Measurements from ENCODE around the gene UNC50. TPM values are rescaled to one million over a fixed set of nuclear protein-coding genes. Genes with fewer than 3 reads are reported as not detected.
A peak's percentile ranks its signal among the peaks of the same experiment; 100 is the strongest.

UNC50 gene
- total and polyA plus RNA-seq, 2 donors (not counting 1 experiment from before 2014, with no cell fraction given), result 27.2 to 38.8 TPM

GRCh38 chr2:98598781-98599428, 9.5 kb upstream of the UNC50 start:
- Mint-ChIP-seq H3K27me3 (no peaks in the 10 kb centered on the region), H3K9me3 (ENCODE audit: insufficient read depth) (peaks cover 1% of the 10 kb centered on the region), H3K27ac (peak overlapping the region; percentile 29), H3K4me1 (no peaks in the 10 kb centered on the region), H3K4me3 (no peak overlapping the region)
- CTCF ChIA-PET, result interaction anchor here (0.6 kb wide), 1 partner anchor 189 kb away, joined by 3 read pairs; no protein-coding TSS in a partner anchor
- Histone ChIP-seq H3K4me3 (ENCODE audit: control extremely low read depth in 1 of 5, extremely low read depth in 1 of 5, insufficient read depth in 1 of 5, low read depth in 2 of 5, low read length in 4 of 5) (no peak overlapping the region), H4K20me1 (ENCODE audit: control insufficient read depth, insufficient read depth, low read length, poor library complexity, severe bottlenecking) (peaks cover 4% of the 10 kb centered on the region), H3K4me2 (replicated peaks; ENCODE audit: low read depth, low read length, poor library complexity, severe bottlenecking) (no peak overlapping the region), H3K36me3 (replicated peaks in 1 of 2; ENCODE audit: control extremely low read depth in 1 of 2, control insufficient read depth in 1 of 2, extremely low read depth in 1 of 2, insufficient read depth in 2 of 2, low read length in 1 of 2) (peaks cover 14 to 58% of the 10 kb centered on the region in 2 experiments), H3K27ac (ENCODE audit: low read length in 2 of 2) (no peak overlapping the region), H3K9me3 (ENCODE audit: control extremely low read depth in 1 of 3, control insufficient read depth in 2 of 3, insufficient read depth in 1 of 3, low read length in 2 of 3) (peaks cover 0 to 4% (median 0%) of the 10 kb centered on the region in 3 donors), H3K9ac (ENCODE audit: low read length) (no peak overlapping the region), H2AFZ (ENCODE audit: insufficient read depth, low read depth, low read length, poor library complexity, severe bottlenecking) (no peak overlapping the region), H3K79me2 (ENCODE audit: control insufficient read depth, insufficient read depth, low read length) (no peaks in the 10 kb centered on the region), H3K27me3 (replicated peaks in 1 of 4; ENCODE audit: control extremely low read depth in 1 of 4, control insufficient read depth in 3 of 4, insufficient read depth in 4 of 4, low read length in 3 of 4) (no peaks in the 10 kb centered on the region), H3K4me1 (ENCODE audit: control insufficient read depth in 2 of 2, insufficient read depth in 2 of 2, low read length in 2 of 2) (no peaks in the 10 kb centered on the region)
- no peak for ATAC-seq (ENCODE audit: low read depth)
- no peak for TF ChIP-seq CTCF (IDR thresholded peaks at IDR 0.05)
- TF ChIP-seq EZH2 (IDR thresholded peaks at IDR 0.05; ENCODE audit: borderline replicate concordance, insufficient read depth, low read depth, low read length, poor library complexity, severe bottlenecking), result no peak
- intact Hi-C loops (cut with micrococcal nuclease), result no loop called here
- POLR2A ChIA-PET, result no interaction called here
- DNase-seq, result no peak
- no CpG with 5 or more reads among the region's 1 CpG for WGBS (ENCODE audit: insufficient coverage)

- Histone ChIP-seq H3K9ac (ENCODE audit: low read length) (no peak overlapping the region), H3K27me3 (replicated peaks in 1 of 4; ENCODE audit: control extremely low read depth in 1 of 4, control insufficient read depth in 3 of 4, insufficient read depth in 4 of 4, low read length in 3 of 4) (no peaks in the 10 kb centered on the region), H3K36me3 (replicated peaks in 1 of 2; ENCODE audit: control extremely low read depth in 1 of 2, control insufficient read depth in 1 of 2, extremely low read depth in 1 of 2, insufficient read depth in 2 of 2, low read length in 1 of 2) (peaks cover 16 to 53% of the 10 kb centered on the region in 2 experiments), H2AFZ (ENCODE audit: insufficient read depth, low read depth, low read length, poor library complexity, severe bottlenecking) (no peak overlapping the region), H3K4me3 (ENCODE audit: control extremely low read depth in 1 of 5, extremely low read depth in 1 of 5, insufficient read depth in 1 of 5, low read depth in 2 of 5, low read length in 4 of 5) (no peak overlapping the region), H3K4me1 (ENCODE audit: control insufficient read depth in 2 of 2, insufficient read depth in 2 of 2, low read length in 2 of 2) (peaks cover 5% of the 10 kb centered on the region in 2 donors), H3K9me3 (ENCODE audit: control extremely low read depth in 1 of 3, control insufficient read depth in 2 of 3, insufficient read depth in 1 of 3, low read length in 2 of 3) (no peaks in the 10 kb centered on the region), H3K27ac (ENCODE audit: low read length in 2 of 2) (no peak overlapping the region), H3K4me2 (replicated peaks; ENCODE audit: low read depth, low read length, poor library complexity, severe bottlenecking) (no peak overlapping the region), H4K20me1 (ENCODE audit: control insufficient read depth, insufficient read depth, low read length, poor library complexity, severe bottlenecking) (peaks cover 9% of the 10 kb centered on the region), H3K79me2 (ENCODE audit: control insufficient read depth, insufficient read depth, low read length) (peaks cover 8% of the 10 kb centered on the region)
- H3K27me3 Mint-ChIP-seq, result no peaks in the 10 kb centered on the region
- no peak overlapping the region for H3K4me3 Mint-ChIP-seq
- ATAC-seq (ENCODE audit: low read depth) (peak; percentile 51), DNase-seq (peak; percentile 36)
- H3K27ac Mint-ChIP-seq, result no peak overlapping the region
- intact Hi-C loops (cut with micrococcal nuclease), result loop anchor here (1.0 to 10.0 kb wide), 2 partner anchors 157 to 188 kb away; partner anchors contain the start of gene INPP4A
- TF ChIP-seq EZH2 (IDR thresholded peaks at IDR 0.05; ENCODE audit: borderline replicate concordance, insufficient read depth, low read depth, low read length, poor library complexity, severe bottlenecking) (no peak), CTCF (IDR thresholded peaks at IDR 0.05) (peak; percentile 56)
- POLR2A ChIA-PET, result interaction anchor here (0.6 kb wide), 1 partner anchor 92 kb away, joined by 3 read pairs; no protein-coding TSS in a partner anchor
- H3K9me3 Mint-ChIP-seq (ENCODE audit: insufficient read depth), result no peaks in the 10 kb centered on the region
- WGBS (ENCODE audit: insufficient coverage), result 78% methylated on average over 1 of the region's 3 CpGs
- peaks cover 23% of the 10 kb centered on the region for H3K4me1 Mint-ChIP-seq
- CTCF ChIA-PET, result interaction anchor here (0.9 to 1.8 kb wide), 6 partner anchors 33 to 236 kb away, joined by 3 to 6 read pairs (median 4); no protein-coding TSS in a partner anchor
Observed at GRCh38 chr2:98601532-98602132, 6.8 kb upstream of the UNC50 start.

All from B cell (primary cell).